ENCODE measurements around the gene CBX3. TPM values are rescaled to one million over a fixed set of nuclear protein-coding genes. Genes with fewer than 3 reads are reported as not detected.

Gene CBX3
- total RNA-seq, 3 donors from 2014 or later (not counting 1 experiment from before 2014, with no cell fraction given) = 103 to 126 (median 109) TPM

DNA sequence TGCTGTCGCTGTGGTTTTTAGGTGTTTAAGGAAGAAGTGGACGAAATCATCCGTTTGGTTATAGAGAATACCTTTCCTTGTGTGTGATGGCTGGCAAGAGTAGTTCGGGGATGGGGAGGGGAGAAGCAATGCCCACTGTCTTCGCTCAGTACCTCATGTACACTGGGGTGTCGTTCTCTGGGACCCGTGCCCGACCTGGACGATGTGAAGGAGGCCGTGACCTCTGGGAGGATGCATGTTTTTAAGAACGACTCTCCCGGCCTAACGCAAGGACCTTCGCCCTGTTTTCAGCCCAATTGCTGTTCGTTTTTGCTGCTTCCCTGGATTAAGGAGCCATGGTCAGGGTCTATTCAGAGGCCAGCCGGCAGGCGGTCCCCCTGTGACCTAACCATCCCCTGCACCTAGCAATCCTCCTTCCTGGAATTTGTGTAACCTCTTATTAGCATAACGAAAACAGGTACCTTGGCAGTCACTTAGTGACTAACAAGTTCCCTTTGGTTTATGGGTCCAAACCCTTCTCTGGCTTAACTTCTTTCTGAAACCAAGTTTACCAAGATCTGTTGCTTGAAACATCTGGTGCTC, 48.2 kb upstream of the CBX3 start:
- H3K36me3 ChIP-seq (ENCODE audit: control insufficient read depth, insufficient read depth, low read length) = no peaks in the 10 kb centered on the region
- no peaks in the 10 kb centered on the region for H3K9me3 Mint-ChIP-seq
- H3K9me3 ChIP-seq (ENCODE audit: control insufficient read depth, insufficient read depth, low read length) = no peaks in the 10 kb centered on the region
- intact Hi-C loops (cut with micrococcal nuclease) = loop anchor here (2.0 kb wide), 1 partner anchor 45 kb away; no protein-coding TSS in a partner anchor
- 11% methylated on average over 18 of the region's 18 CpGs for WGBS (ENCODE audit: insufficient coverage)
- peaks cover 46% of the 10 kb centered on the region for H3K4me1 ChIP-seq (ENCODE audit: control insufficient read depth, insufficient read depth, low read length)
- H3K27ac Mint-ChIP-seq = peak overlapping the region; percentile 72 to 73
- peak overlapping the region; percentile 9 for H3K27ac ChIP-seq (ENCODE audit: low read length)
- TF ChIP-seq, protein P1, sequence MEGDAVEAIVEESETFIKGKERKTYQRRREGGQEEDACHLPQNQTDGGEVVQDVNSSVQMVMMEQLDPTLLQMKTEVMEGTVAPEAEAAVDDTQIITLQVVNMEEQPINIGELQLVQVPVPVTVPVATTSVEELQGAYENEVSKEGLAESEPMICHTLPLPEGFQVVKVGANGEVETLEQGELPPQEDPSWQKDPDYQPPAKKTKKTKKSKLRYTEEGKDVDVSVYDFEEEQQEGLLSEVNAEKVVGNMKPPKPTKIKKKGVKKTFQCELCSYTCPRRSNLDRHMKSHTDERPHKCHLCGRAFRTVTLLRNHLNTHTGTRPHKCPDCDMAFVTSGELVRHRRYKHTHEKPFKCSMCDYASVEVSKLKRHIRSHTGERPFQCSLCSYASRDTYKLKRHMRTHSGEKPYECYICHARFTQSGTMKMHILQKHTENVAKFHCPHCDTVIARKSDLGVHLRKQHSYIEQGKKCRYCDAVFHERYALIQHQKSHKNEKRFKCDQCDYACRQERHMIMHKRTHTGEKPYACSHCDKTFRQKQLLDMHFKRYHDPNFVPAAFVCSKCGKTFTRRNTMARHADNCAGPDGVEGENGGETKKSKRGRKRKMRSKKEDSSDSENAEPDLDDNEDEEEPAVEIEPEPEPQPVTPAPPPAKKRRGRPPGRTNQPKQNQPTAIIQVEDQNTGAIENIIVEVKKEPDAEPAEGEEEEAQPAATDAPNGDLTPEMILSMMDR (IDR thresholded peaks at IDR 0.05) = no peak
- H3K27me3 ChIP-seq (ENCODE audit: control insufficient read depth, insufficient read depth, low read length) = no peaks in the 10 kb centered on the region
- H3K4me3 Mint-ChIP-seq = peak overlapping the region; percentile 85
- H3K4me1 Mint-ChIP-seq = peaks cover 32 to 40% of the 10 kb centered on the region in 2 donors
- ATAC-seq (no peak), DNase-seq (no peak)
- H3K27me3 Mint-ChIP-seq (ENCODE audit: low read depth in 2 of 2) = peaks cover 11 to 12% of the 10 kb centered on the region in 2 donors
- H3K4me3 ChIP-seq (ENCODE audit: low read length) = peak overlapping the region; percentile 28
- no peaks in the 10 kb centered on the region for H3K36me3 Mint-ChIP-seq

DNA sequence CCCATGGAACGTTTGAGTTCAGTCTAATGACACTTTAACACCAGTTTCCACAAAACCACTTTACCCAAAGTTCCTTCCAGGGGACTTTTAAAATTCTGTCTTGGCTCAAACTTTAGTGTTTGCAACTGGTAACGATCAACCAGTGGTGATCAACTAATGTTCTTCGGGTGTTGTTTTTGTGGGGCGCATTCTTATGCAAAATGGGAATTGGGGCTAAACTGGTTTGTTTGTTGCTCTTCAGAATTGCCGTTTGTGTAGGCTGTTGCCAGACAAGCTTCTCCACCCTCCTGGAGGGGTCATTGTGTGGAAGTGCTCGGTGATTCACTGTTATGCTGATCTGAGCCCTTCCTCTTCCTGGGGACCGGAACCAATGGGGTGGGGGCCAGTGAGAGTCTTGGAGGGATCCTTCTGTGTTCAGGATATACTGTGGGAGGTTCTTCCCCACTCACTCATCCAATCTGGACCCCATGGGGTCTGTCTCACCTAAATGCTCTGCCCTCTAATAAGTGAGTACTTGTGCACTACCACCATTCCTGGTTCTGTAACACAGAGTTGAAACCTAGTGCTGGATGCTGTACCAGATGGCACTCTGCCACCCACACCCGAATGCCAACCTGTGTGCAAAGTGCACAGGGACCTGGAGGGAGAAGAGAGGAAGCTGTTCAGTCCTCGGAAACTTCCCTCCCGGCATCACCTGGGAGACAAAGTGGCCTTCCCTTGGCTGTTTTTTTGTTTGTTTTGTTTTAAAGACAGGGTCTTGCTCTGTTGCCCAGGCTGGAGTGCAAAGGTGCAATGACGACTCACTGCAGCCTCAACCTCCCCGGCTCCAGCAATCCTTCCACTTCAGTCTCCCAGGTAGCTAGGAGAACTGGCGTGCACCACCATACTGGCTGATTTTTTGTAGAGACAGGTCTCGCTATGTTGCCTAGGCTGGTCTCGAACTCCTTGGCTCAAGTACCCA, 47.4 kb upstream of the CBX3 start:
- 69% methylated on average over 14 of the region's 15 CpGs for WGBS (ENCODE audit: insufficient coverage)
- Mint-ChIP-seq H3K27ac (peak overlapping the region; percentile 72 to 73), H3K9me3 (no peaks in the 10 kb centered on the region), H3K36me3 (no peaks in the 10 kb centered on the region), H3K27me3 (ENCODE audit: low read depth in 2 of 2) (peaks cover 11 to 12% of the 10 kb centered on the region in 2 donors), H3K4me1 (peaks cover 32 to 40% of the 10 kb centered on the region in 2 donors), H3K4me3 (peak overlapping the region; percentile 85)
- intact Hi-C loops (cut with micrococcal nuclease) = loop anchor here (2.0 kb wide), 1 partner anchor 45 kb away; no protein-coding TSS in a partner anchor
- ATAC-seq (no peak), DNase-seq (peak in 1 of 2 donors; percentile 54)
- no peaks in the 10 kb centered on the region for H3K27me3 ChIP-seq (ENCODE audit: control insufficient read depth, insufficient read depth, low read length)
- H3K9me3 ChIP-seq (ENCODE audit: control insufficient read depth, insufficient read depth, low read length) = no peaks in the 10 kb centered on the region
- TF ChIP-seq, protein P1 (IDR thresholded peaks at IDR 0.05) = no peak
- H3K27ac ChIP-seq (ENCODE audit: low read length) = peak overlapping the region; percentile 9
- peaks cover 54% of the 10 kb centered on the region for H3K4me1 ChIP-seq (ENCODE audit: control insufficient read depth, insufficient read depth, low read length)
- no peaks in the 10 kb centered on the region for H3K36me3 ChIP-seq (ENCODE audit: control insufficient read depth, insufficient read depth, low read length)
- H3K4me3 ChIP-seq (ENCODE audit: low read length) = peak overlapping the region; percentile 28

DNA sequence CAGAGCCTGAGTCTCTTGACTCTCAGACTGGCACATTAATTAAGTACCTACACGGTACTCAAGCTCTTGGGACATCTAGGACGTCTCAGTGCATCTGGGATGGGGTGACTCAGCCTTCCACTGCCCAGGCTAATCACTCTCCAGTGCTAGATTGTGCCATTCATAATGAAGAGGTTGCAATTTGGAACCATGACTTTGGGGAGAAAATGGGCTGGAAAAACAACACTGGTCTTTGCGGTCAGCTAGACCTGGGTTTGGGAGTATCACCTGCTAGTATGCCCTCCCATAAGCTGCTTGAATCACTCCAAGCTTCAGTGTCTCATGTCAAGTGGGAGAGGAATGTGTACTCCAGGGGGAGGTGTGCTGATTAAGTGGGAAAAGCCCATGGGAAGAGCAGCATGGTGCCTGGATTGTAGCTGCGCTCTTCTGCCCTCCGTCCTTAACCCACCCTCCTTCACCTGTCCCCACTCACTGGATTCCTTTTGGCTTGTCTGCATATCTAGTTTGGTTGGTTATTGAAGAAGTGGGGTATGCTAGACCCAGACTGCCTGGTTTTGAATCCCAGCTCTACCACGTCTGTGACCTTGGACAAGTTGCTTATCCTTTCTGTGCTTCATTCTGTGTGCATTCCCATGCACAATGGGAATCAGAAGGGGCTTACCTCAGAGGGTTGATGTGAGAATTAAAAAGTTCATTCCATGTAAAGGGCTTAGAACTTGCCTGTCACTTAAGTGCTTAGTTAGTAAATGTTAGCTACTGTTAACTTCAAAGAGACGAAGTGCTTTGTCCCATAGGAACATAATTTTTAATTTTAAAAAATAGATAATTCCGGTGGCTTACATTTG, 45.8 kb upstream of the CBX3 start:
- 62% methylated on average over 5 of the region's 8 CpGs for WGBS (ENCODE audit: insufficient coverage)
- Histone ChIP-seq H3K9me3 (ENCODE audit: control insufficient read depth, insufficient read depth, low read length) (no peaks in the 10 kb centered on the region), H3K27ac (ENCODE audit: low read length) (peak overlapping the region; percentile 54), H3K4me3 (ENCODE audit: low read length) (no peak overlapping the region), H3K4me1 (ENCODE audit: control insufficient read depth, insufficient read depth, low read length) (peaks cover 58% of the 10 kb centered on the region), H3K27me3 (ENCODE audit: control insufficient read depth, insufficient read depth, low read length) (no peaks in the 10 kb centered on the region), H3K36me3 (ENCODE audit: control insufficient read depth, insufficient read depth, low read length) (no peaks in the 10 kb centered on the region)
- Mint-ChIP-seq H3K27me3 (ENCODE audit: low read depth in 2 of 2) (peaks cover 4 to 12% of the 10 kb centered on the region in 2 donors), H3K4me1 (peaks cover 30 to 39% of the 10 kb centered on the region in 2 donors), H3K27ac (peak overlapping the region; percentile 67 to 80), H3K36me3 (no peaks in the 10 kb centered on the region), H3K4me3 (peak overlapping the region; percentile 62), H3K9me3 (no peaks in the 10 kb centered on the region)
- intact Hi-C loops (cut with micrococcal nuclease) = no loop called here
- DNase-seq (peak in 1 of 2 donors; percentile 40), ATAC-seq (peak in 1 of 3 donors; percentile 3)
- TF ChIP-seq, protein P1 (IDR thresholded peaks at IDR 0.05) = no peak

Measured in natural killer cell (primary cell).